GM12872 (cell line): ENCODE data around the gene WNK2.

Experiments used
- CTCF ChIP-seq: IDR thresholded peaks from 3 replicates; pipeline ENCODE4 v1.5.1; 2011; ENCODE audit warnings: low read depth, mild to moderate bottlenecking, low read length, moderate library complexity; ENCODE audit not compliant: insufficient read depth

WNK2 gene

GRCh38 chr9:93361995-93362394 is 178.1 kb downstream of the WNK2 start:
- no peak for TF ChIP-seq CTCF

- TF ChIP-seq CTCF = no peak
Observed at GRCh38 chr9:93364734-93365426, 180.9 kb downstream of the WNK2 start.

- no peak for TF ChIP-seq CTCF
Observed at GRCh38 chr9:93365427-93366118, 181.6 kb downstream of the WNK2 start.

GRCh38 chr9:93366119-93366447 is 182.1 kb downstream of the WNK2 start:
- TF ChIP-seq CTCF = no peak

GRCh38 chr9:93368437-93368836 is 184.5 kb downstream of the WNK2 start:
- no peak for TF ChIP-seq CTCF

GRCh38 chr9:93369686-93370085 is 185.7 kb downstream of the WNK2 start:
- TF ChIP-seq CTCF = no peak
